ENCODE results near the gene GPR161.

- TF ChIP-seq CTCF (IDR thresholded peaks at IDR 0.05) (no peak), POLR2A (IDR thresholded peaks at IDR 0.05) (no peak), POLR2AphosphoS5 (IDR thresholded peaks at IDR 0.05) (no peak), EP300 (IDR thresholded peaks at IDR 0.05) (no peak)
Observed at GRCh38 chr1:168054117-168054516, 82.6 kb downstream of the GPR161 start.

Data from gastroesophageal sphincter (tissue), 3 donors.